Astrocyte of the hippocampus (primary cell): ENCODE measurements around the gene ST8SIA5.
"Not testable (repeated sequence)": the region's sequence is repeated elsewhere in the genome, so short reads cannot be mapped to it uniquely, and the experiment has no call there.

Experiments used
- DNase-seq: peaks from one replicate; pipeline ENCODE4 v3.0.0; 2011; ENCODE audit warnings: low read depth, low spot score

Gene ST8SIA5, protein sequence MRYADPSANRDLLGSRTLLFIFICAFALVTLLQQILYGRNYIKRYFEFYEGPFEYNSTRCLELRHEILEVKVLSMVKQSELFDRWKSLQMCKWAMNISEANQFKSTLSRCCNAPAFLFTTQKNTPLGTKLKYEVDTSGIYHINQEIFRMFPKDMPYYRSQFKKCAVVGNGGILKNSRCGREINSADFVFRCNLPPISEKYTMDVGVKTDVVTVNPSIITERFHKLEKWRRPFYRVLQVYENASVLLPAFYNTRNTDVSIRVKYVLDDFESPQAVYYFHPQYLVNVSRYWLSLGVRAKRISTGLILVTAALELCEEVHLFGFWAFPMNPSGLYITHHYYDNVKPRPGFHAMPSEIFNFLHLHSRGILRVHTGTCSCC

DNA sequence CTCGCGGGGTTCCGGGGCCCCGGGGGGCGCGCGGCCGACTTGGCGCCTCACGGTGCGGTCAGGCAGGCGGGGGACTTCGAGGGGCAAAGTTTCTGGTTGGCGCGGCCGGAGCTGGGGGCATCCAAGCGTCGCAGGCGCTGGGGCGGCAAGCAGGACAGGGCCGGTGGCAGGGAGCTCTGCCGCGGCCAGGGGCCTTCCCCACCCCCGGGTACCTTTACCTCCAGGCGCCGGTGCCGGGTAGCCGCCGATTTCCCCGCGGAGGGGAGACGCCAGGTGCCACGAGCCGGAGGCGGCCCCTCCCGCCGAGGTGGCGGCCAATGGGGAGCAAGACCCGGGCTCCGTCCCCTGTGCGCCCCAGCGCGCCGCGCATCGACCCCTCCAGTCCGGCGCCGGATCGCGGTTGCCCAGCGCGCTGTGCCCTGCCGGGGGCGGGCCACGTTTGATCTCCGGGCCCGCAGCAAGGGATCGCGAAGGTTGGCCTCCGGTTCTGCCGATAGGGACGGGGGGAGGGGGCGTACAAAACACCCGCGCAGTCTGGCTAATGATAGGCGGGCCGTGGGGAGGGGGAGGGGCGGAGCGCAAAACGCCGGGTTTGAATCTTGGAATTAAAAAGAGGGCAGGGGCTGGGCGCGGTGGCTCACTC lies at the start of gene ST8SIA5:
Gene ST8SIA5, minus strand, starts transcription at position 495 of the 643 bp plus-strand sequence. CDS start 545 bp downstream, outside the sequence.
- DNase-seq: peak; percentile 48

DNA sequence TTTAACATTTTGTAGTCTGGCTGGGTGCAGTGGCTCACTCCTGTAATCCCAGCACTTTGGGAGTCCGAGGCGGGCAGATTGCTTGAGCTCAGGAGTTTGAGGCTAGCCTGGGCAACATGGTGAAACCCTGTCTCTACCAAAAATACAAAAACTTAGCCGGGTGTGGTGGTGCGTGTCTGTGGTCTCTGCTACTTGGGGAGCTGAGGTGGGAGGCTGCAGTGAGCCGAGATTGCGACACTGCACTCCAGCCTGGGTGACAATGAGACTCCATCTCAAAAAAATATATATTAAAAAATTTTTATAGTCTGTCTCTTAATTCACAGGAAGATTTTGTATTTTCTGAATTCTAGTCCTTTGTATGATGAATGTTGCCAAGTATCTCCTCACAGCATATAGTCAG lies 39.1 kb upstream of the ST8SIA5 start:
- DNase-seq: not testable (repeated sequence)

DNA sequence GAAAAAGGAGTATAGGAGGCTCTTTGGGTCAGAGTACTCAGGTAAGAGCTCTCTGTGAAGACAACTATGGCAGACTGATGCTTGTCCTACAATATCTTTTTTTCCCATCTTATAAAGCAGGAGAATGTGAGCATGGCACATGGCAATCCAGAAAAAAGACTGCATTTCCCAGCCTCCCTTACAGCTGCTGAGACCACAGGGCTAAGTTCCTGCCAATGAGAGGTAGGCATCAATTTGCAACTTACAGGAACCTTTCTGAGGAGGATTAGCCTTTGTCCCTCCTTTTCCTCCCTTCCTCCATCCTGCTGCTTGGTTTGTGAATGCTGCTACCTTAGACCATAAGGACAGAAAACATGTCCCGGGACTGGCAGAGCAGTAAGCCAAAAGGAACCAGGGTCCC lies 37.8 kb upstream of the ST8SIA5 start:
- DNase-seq: no peak

GRCh38 chr18:46793565-46793964 lies 36.7 kb upstream of the ST8SIA5 start:
- DNase-seq: no peak

GRCh38 chr18:46789088-46789487 lies 32.2 kb upstream of the ST8SIA5 start:
- DNase-seq: no peak

- DNase-seq: no peak
Measured at GRCh38 chr18:46787674-46788073, 30.8 kb upstream of the ST8SIA5 start.

GRCh38 chr18:46772357-46772756 lies 15.5 kb upstream of the ST8SIA5 start:
- DNase-seq: no peak

- DNase-seq: peak; percentile 63
Measured at GRCh38 chr18:46771141-46771540, 14.3 kb upstream of the ST8SIA5 start.

DNA sequence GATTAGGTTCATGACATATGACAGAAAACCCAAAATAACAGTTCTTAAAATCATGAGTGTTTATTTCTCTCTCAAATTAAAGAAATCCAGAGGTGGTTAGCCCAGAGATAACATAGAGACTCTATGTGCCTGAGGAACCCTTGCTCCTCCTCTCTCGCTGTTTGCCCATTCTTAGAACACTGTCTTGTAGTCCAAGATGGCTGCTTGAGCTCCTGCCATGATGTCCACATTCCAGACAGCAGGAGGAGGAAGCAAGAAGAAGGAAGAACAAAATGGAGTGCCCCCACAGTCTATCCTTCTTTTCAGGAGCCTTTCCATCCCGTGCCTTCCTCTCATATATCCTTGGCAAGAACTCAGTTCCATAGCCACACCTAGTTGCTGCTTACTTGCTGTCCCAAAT lies 13.9 kb upstream of the ST8SIA5 start:
- DNase-seq: no peak

DNA sequence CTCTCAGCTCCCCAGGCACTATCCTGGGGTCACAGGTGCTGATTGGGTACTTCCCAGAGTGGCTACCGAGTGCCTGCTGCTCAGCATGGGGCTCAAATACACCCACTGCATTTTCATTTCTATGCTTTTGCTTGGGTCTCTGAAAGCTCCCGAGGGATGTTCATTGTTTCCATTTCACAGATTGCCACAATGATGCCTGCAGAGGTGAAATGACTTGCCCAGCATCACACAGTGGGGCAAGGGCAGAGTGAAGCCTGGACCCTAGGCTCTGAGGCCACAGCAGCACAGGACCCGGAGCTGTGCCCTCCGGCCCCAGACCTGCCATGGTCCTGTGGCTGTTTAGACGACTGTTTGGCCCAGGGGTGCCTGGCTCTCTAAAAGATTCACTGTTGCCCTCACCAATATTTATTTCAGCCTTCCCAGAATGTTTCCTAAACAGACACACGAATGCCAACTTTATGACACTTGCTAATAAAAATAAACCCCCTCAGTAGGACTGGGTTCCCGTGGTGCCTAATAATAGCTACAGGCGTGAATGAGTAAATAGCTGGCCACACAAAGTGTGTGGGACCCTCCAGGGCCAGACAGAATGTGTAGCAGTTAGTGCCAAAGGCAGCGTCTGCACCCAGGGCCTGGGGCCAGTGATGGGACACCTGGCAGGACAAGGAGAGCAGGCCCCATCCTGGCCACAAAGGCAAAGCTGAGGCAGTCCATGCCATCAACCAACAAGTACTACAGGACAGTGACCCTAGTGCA lies 11.5 kb upstream of the ST8SIA5 start:
- DNase-seq: no peak

DNA sequence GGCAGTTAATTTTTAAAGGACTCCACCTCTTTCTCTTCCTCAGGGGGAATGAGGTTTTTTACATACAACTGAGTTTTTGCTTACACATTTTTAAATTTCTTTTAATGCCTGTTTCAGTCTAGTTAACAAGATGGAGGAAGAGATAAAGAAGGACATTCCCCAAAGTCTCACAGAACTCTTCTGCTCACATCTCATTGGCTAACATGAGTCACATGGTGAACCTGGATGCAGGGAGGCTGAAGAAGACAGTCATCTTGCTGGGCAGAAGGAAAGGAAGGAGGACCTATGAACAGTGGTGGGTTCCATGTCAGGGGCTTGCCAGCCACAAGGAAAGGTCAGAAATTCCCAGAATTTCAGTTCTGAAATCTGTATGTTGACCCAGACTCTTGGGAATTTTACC lies 10.4 kb upstream of the ST8SIA5 start:
- no peak for DNase-seq

DNA sequence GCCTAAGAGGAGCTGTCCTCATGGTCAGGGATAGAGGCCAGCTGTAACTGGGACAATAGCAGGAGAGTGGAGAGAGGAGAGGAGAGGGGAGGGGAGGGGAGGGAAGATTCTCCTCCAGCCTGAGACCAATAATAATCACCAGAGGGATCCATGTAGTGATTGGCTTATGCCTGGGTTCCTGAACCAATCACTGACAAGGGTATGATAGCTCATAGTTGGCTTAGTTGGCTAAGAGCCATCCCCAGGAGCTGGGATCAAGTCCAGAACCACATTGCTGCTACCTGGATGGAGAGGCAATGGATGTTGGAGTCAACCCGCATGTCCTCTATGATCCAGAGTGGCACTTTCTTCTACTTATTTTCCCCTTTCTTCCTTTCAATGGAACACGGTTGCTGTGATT lies 7.7 kb upstream of the ST8SIA5 start:
- no peak for DNase-seq

GRCh38 chr18:46761059-46761769 lies 4.4 kb upstream of the ST8SIA5 start:
- DNase-seq: no peak

- DNase-seq: no peak
Measured at GRCh38 chr18:46759890-46760289, 3.0 kb upstream of the ST8SIA5 start.

DNA sequence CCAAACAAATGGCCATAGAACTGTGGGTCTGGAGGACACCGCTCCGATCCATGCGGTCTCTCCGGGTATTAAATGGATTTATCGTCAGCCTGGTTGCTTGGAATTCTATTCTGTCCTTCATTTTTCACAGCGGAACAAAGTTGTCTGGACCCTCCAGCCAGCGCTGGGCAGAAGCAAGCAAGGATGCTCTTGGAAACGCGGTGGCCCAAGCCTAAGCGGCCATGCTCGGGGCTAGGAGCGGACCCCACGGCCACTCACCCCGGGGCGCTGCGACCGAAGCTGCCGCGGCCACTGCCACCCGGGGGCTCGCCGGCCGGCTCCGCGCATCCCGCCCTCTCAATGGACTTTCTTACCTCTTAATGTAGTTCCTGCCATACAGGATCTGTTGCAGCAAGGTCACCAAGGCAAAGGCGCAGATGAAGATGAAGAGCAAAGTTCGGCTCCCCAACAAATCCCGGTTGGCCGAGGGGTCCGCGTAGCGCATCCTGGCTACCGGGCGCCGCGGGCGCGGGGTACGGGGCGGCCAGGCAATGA lies 761 bp downstream of the ST8SIA5 start:
- peak; percentile 28 for DNase-seq

DNA sequence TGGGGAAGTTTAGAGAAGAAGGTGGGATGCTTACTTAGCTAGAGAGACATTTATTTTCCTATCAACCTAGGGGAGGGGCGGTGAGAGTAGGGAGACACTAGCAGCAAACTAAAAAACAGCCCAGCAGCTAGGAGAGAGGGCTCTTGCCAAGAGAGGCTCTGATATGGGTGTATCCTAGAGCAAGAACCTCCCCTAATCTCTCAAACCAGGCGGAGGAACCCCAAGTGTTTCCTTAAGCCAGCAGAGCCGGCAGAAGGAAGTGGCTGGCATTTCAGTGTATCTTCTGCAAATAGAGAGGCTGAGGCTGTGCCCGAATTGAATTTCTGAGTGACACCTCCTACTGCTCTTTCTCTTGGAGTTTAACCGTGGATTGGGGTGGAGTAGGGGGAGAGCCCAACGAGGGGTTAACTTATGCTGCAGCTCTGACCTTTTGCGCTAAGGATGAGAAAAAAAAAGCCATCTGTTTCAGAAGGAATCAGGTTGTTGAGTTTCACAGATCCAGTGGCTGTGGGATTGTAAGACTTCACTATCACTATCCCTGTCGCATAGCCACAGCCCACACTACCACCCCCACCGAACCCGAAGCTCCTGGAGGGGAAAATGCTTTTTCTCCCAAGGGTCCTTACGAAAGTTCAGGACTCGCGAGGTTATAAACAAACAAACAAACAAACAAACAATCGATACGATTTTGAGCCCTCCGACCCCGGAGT lies 1.4 kb downstream of the ST8SIA5 start:
- DNase-seq: peak; percentile 9

GRCh38 chr18:46754661-46755292 lies 2.1 kb downstream of the ST8SIA5 start:
- peak; percentile 14 for DNase-seq

GRCh38 chr18:46754188-46754587 lies 2.7 kb downstream of the ST8SIA5 start:
- DNase-seq: no peak

- DNase-seq: no peak
Measured at GRCh38 chr18:46751882-46752281, 5.0 kb downstream of the ST8SIA5 start.

DNA sequence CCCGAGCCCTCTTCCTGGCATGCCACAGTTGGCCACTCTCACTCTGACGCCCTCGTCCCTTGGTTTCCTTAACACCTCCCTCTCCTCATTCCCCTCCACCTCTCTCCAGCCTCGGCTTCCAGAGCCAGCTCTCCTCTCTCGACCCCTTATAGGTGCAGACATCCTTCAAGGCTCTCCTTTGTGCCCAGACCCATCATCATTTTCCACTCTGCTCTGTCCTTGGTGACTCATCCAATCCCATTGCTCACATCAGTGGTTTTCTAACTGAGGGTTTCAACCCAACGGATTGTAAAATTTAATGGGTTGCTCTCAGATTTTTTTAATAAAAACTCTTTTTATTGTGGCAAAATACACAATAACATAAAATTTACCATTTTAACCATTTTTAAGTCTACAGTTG lies 6.2 kb downstream of the ST8SIA5 start:
- DNase-seq: no peak
